ENCODE results near the gene BACH2.

BACH2 gene

GRCh38 chr6:90190752-90191395 is 105.8 kb downstream of the BACH2 start:
- TF ChIP-seq CTCF (IDR thresholded peaks at IDR 0.05; ENCODE audit: low read depth, low read length): no peak
- H3K4me3 ChIP-seq (ENCODE audit: low read depth, low read length): no peak overlapping the region

- TF ChIP-seq CTCF (IDR thresholded peaks at IDR 0.05; ENCODE audit: low read depth, low read length): no peak
- H3K4me3 ChIP-seq (ENCODE audit: low read depth, low read length): no peak overlapping the region
Observed at GRCh38 chr6:90190131-90190530, 106.5 kb downstream of the BACH2 start.

GRCh38 chr6:90187437-90188121 is 109.1 kb downstream of the BACH2 start:
- no peak for TF ChIP-seq CTCF (IDR thresholded peaks at IDR 0.05; ENCODE audit: low read depth, low read length)
- no peak overlapping the region for H3K4me3 ChIP-seq (ENCODE audit: low read depth, low read length)

GRCh38 chr6:90186637-90187371 is 109.8 kb downstream of the BACH2 start:
- no peak for TF ChIP-seq CTCF (IDR thresholded peaks at IDR 0.05; ENCODE audit: low read depth, low read length)
- H3K4me3 ChIP-seq (ENCODE audit: low read depth, low read length): no peak overlapping the region

GRCh38 chr6:90186026-90186425 is 110.6 kb downstream of the BACH2 start:
- H3K4me3 ChIP-seq (ENCODE audit: low read depth, low read length): no peak overlapping the region
- no peak for TF ChIP-seq CTCF (IDR thresholded peaks at IDR 0.05; ENCODE audit: low read depth, low read length)

GRCh38 chr6:90184334-90185298 is 112.0 kb downstream of the BACH2 start:
- H3K4me3 ChIP-seq (ENCODE audit: low read depth, low read length): no peak overlapping the region

More at GRCh38 chr6:90184334-90185298, 112.0 kb downstream of the BACH2 start:
- TF ChIP-seq CTCF (IDR thresholded peaks at IDR 0.05; ENCODE audit: low read depth, low read length): no peak
